A673 (cell line): ENCODE results near the gene LRRC15. TPM values are rescaled to one million over a fixed set of nuclear protein-coding genes. Genes with fewer than 3 reads are reported as not detected.

Source experiments
- BruUV-seq: library from RNA; stranded (reverse); fragments of 400-500 nt; replicated peaks from 2 replicates; lab custom pipeline; 2021; lab: Mats Ljungman, UMichigan
- CTCF ChIA-PET: fragments of 300-600 bp; sonication (Branson Sonifier 250); formaldehyde crosslinking; loops from one replicate; lab custom pipeline; 2022; ENCODE audit warnings: antibody characterized with exemption; lab: Charles Lee
- POLR2A ChIA-PET: fragments of 300-600 bp; sonication (Branson Sonifier 250); formaldehyde crosslinking; loops from one replicate; lab custom pipeline; 2022; ENCODE audit warnings: antibody characterized with exemption; ENCODE audit not compliant: low non-redundant PET; lab: Charles Lee
- DNase-seq: peaks from one replicate; pipeline ENCODE4 v3.0.0-alpha.2; 2015; ENCODE audit warnings: low spot score
- H3K27ac ChIP-seq: fragments of 200-600 bp; sonication (generic); 2 replicates; pipeline ENCODE4 v1.5.1; 2016; ENCODE audit warnings: mixed run types, low read depth, mild to moderate bottlenecking, mixed read lengths, antibody characterized with exemption, low read length; ENCODE audit not compliant: poor library complexity, severe bottlenecking
- H3K27me3 ChIP-seq: fragments of 200-600 bp; sonication (generic); replicated peaks from 2 replicates; pipeline ENCODE4 v1.6.1; 2017; ENCODE audit warnings: mixed run types, low read depth, mild to moderate bottlenecking, mixed read lengths, antibody characterized with exemption, low read length; ENCODE audit not compliant: insufficient read depth, poor library complexity
- H3K36me3 ChIP-seq: fragments of 200-600 bp; sonication (generic); 2 replicates; pipeline ENCODE4 v1.6.1; 2016; ENCODE audit warnings: mixed run types, mild to moderate bottlenecking, mixed read lengths, antibody characterized with exemption, low read length; ENCODE audit not compliant: insufficient read depth, poor library complexity, severe bottlenecking
- H3K4me1 ChIP-seq: fragments of 200-600 bp; sonication (generic); 2 replicates; pipeline ENCODE4 v1.6.1; 2017; ENCODE audit warnings: mixed run types, mild to moderate bottlenecking, mixed read lengths, antibody characterized with exemption, low read length; ENCODE audit not compliant: insufficient read depth, poor library complexity, severe bottlenecking
- H3K4me3 ChIP-seq: fragments of 200-600 bp; sonication (generic); 2 replicates; pipeline ENCODE4 v1.5.1; 2016; ENCODE audit warnings: low read depth, mixed run types, mild to moderate bottlenecking, mixed read lengths, low read length; ENCODE audit not compliant: poor library complexity, severe bottlenecking
- H3K9me3 ChIP-seq: fragments of 200-600 bp; sonication (generic); 2 replicates; pipeline ENCODE4 v1.6.1; 2016; ENCODE audit warnings: mixed run types, low read depth, mild to moderate bottlenecking, mixed read lengths, antibody characterized with exemption, low read length; ENCODE audit not compliant: poor library complexity, severe bottlenecking
- EZH2 ChIP-seq: fragments of 200-600 bp; sonication (generic); IDR thresholded peaks from 2 replicates; pipeline ENCODE4 v1.6.1; 2017; ENCODE audit warnings: borderline replicate concordance, low read depth, mild to moderate bottlenecking, mixed read lengths, antibody characterized with exemption, low read length; ENCODE audit not compliant: poor library complexity, severe bottlenecking
- intact Hi-C: fragments of 100-400 bp; cut with micrococcal nuclease; formaldehyde crosslinking; loops from one replicate; pipeline ENCODE4 v1.10.0; 2022; ENCODE audit not compliant: unreplicated experiment
- total RNA-seq: library from RNA; stranded (reverse); gene quantifications from 2 replicates; pipeline ENCODE4 v1.2.3, GENCODE V29; 2021
- TF ChIP-seq, protein P1 (sequence below): fragments of 300-800, 200-600 bp; sonication (generic); conservative IDR thresholded peaks from 2 replicates; pipeline ENCODE4 v1.5.1; 2017; ENCODE audit warnings: low read depth, mild to moderate bottlenecking, antibody characterized with exemption, low read length, moderate library complexity, mixed read lengths

Gene LRRC15
- total RNA-seq, 1 experiment from 2014 or later = not detected

- H3K27ac ChIP-seq = no peak overlapping the region
- POLR2A ChIA-PET = interaction anchor here (0.6 kb wide), 1 partner anchor 774 kb away, joined by 5 read pairs; no protein-coding TSS in a partner anchor
- TF ChIP-seq, protein P1, sequence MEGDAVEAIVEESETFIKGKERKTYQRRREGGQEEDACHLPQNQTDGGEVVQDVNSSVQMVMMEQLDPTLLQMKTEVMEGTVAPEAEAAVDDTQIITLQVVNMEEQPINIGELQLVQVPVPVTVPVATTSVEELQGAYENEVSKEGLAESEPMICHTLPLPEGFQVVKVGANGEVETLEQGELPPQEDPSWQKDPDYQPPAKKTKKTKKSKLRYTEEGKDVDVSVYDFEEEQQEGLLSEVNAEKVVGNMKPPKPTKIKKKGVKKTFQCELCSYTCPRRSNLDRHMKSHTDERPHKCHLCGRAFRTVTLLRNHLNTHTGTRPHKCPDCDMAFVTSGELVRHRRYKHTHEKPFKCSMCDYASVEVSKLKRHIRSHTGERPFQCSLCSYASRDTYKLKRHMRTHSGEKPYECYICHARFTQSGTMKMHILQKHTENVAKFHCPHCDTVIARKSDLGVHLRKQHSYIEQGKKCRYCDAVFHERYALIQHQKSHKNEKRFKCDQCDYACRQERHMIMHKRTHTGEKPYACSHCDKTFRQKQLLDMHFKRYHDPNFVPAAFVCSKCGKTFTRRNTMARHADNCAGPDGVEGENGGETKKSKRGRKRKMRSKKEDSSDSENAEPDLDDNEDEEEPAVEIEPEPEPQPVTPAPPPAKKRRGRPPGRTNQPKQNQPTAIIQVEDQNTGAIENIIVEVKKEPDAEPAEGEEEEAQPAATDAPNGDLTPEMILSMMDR = no peak
- TF ChIP-seq EZH2 = no peak
- H3K36me3 ChIP-seq = peaks cover 20% of the 10 kb centered on the region
- no peaks in the 10 kb centered on the region for H3K9me3 ChIP-seq
- DNase-seq = no peak
- intact Hi-C loops = no loop called here
- H3K4me1 ChIP-seq = no peaks in the 10 kb centered on the region
- CTCF ChIA-PET = interaction anchor here (0.5 to 0.7 kb wide), 2 partner anchors 190 to 1116 kb away, joined by 3 to 4 read pairs; no protein-coding TSS in a partner anchor
- no TSS peak for BruUV-seq
- H3K4me3 ChIP-seq = no peak overlapping the region
- no peaks in the 10 kb centered on the region for H3K27me3 ChIP-seq
Measured at GRCh38 chr3:194401346-194401745, 31.8 kb upstream of the LRRC15 start.

- no peak for DNase-seq
- H3K4me3 ChIP-seq = no peak overlapping the region
- CTCF ChIA-PET = no interaction called here
- POLR2A ChIA-PET = no interaction called here
- H3K27me3 ChIP-seq = no peaks in the 10 kb centered on the region
- peaks cover 14% of the 10 kb centered on the region for H3K36me3 ChIP-seq
- TF ChIP-seq, protein P1 = no peak
- TF ChIP-seq EZH2 = no peak
- H3K27ac ChIP-seq = no peak overlapping the region
- peaks cover 12% of the 10 kb centered on the region for H3K4me1 ChIP-seq
- intact Hi-C loops = no loop called here
- no peaks in the 10 kb centered on the region for H3K9me3 ChIP-seq
- no TSS peak for BruUV-seq
Measured at GRCh38 chr3:194399874-194400411, 30.4 kb upstream of the LRRC15 start.

GRCh38 chr3:194399166-194399565 lies 29.6 kb upstream of the LRRC15 start, which contains the start of gene GP5:
Gene GP5, minus strand, starts transcription at chr3:194399266. Its CDS starts 984 bp downstream, at chr3:194398282.
- POLR2A ChIA-PET = interaction anchor here (0.6 kb wide), 1 partner anchor 211 kb away, joined by 3 read pairs; no protein-coding TSS in a partner anchor
- intact Hi-C loops = no loop called here
- no TSS peak for BruUV-seq
- Histone ChIP-seq H3K4me1 (peaks cover 18% of the 10 kb centered on the region), H3K27me3 (no peaks in the 10 kb centered on the region), H3K27ac (no peak within 1 kb of the TSS), H3K4me3 (no peak within 1 kb of the TSS), H3K9me3 (no peaks in the 10 kb centered on the region), H3K36me3 (peaks cover 11% of the 10 kb centered on the region)
- DNase-seq = no peak
- TF ChIP-seq EZH2 = no peak
- TF ChIP-seq, protein P1 = no peak
- CTCF ChIA-PET = no interaction called here
